Brain microvascular endothelial cell (primary cell): ENCODE data around the gene COX4I1.

Experiments
- DNase-seq: peaks from one replicate; pipeline ENCODE4 v3.0.0-alpha.2; 2020
- H3K27ac ChIP-seq: fragments of 250-450 bp; sonication (Bioruptor Pico); 2 replicates; pipeline ENCODE4 v1.5.1; 2020; ENCODE audit warnings: mild to moderate bottlenecking, moderate library complexity
- H3K27me3 ChIP-seq: fragments of 250-450 bp; sonication (Bioruptor Pico); replicated peaks from 2 replicates; pipeline ENCODE4 v1.5.1; 2020; ENCODE audit warnings: mild to moderate bottlenecking
- H3K36me3 ChIP-seq: fragments of 250-450 bp; sonication (Bioruptor Pico); replicated peaks from 2 replicates; pipeline ENCODE4 v1.5.1; 2020; ENCODE audit warnings: mild to moderate bottlenecking
- H3K4me3 ChIP-seq: 2 replicates; pipeline ENCODE4 v1.5.1; 2011; ENCODE audit warnings: low read depth, mild to moderate bottlenecking, control low read depth, low read length, moderate library complexity
- CTCF ChIP-seq: IDR thresholded peaks from 2 replicates; pipeline ENCODE4 v1.5.1; 2011; ENCODE audit warnings: low read depth, mild to moderate bottlenecking, moderate library complexity, low read length, control low read depth, inconsistent platforms; ENCODE audit errors: missing control alignments
- in situ Hi-C: cut with HindIII; loops from 2 replicates; pipeline ENCODE4 v1.10.0; 2017; ENCODE audit warnings: low sequenced_read_pairs, low pct_ligation_motif_present

Gene COX4I1

GRCh38 chr16:85826686-85827247 is 27.3 kb downstream of the COX4I1 start:
- no peak overlapping the region for H3K4me3 ChIP-seq
- TF ChIP-seq CTCF: no peak
- no peak overlapping the region for H3K27ac ChIP-seq
- in situ Hi-C loops: no loop called here
- H3K27me3 ChIP-seq: peaks cover 2% of the 10 kb centered on the region
- no peak for DNase-seq
- H3K36me3 ChIP-seq: no peaks in the 10 kb centered on the region

- Histone ChIP-seq H3K27me3 (peaks cover 2% of the 10 kb centered on the region), H3K27ac (no peak overlapping the region), H3K36me3 (no peaks in the 10 kb centered on the region), H3K4me3 (no peak overlapping the region)
- in situ Hi-C loops: no loop called here
- TF ChIP-seq CTCF: no peak
- no peak for DNase-seq
Observed at GRCh38 chr16:85828166-85828565, 28.7 kb downstream of the COX4I1 start.

- H3K27ac ChIP-seq: no peak overlapping the region
- H3K36me3 ChIP-seq: no peaks in the 10 kb centered on the region
- DNase-seq: no peak
- no peak for TF ChIP-seq CTCF
- H3K27me3 ChIP-seq: peaks cover 2% of the 10 kb centered on the region
- H3K4me3 ChIP-seq: no peak overlapping the region
- in situ Hi-C loops: no loop called here
Observed at GRCh38 chr16:85829171-85829719, 29.8 kb downstream of the COX4I1 start.

GRCh38 chr16:85829751-85830445 is 30.4 kb downstream of the COX4I1 start:
- Histone ChIP-seq H3K27me3 (peaks cover 2% of the 10 kb centered on the region), H3K4me3 (no peak overlapping the region), H3K27ac (no peak overlapping the region), H3K36me3 (no peaks in the 10 kb centered on the region)
- in situ Hi-C loops: no loop called here
- no peak for TF ChIP-seq CTCF
- DNase-seq: no peak

- Histone ChIP-seq H3K36me3 (no peaks in the 10 kb centered on the region), H3K27me3 (peaks cover 7% of the 10 kb centered on the region), H3K27ac (no peak overlapping the region), H3K4me3 (no peak overlapping the region)
- DNase-seq: no peak
- no peak for TF ChIP-seq CTCF
- in situ Hi-C loops: no loop called here
Observed at GRCh38 chr16:85830821-85831220, 31.3 kb downstream of the COX4I1 start.
